Right kidney (tissue), 1 donor: Measurements from ENCODE around the gene TPD52L1.

Experiments
- DNase-seq: peaks from one replicate; pipeline ENCODE4 v3.0.0-alpha.2; 2016

TPD52L1 gene

GRCh38 chr6:125170376-125170775 is 16.8 kb downstream of the TPD52L1 start:
- no peak for DNase-seq

- no peak for DNase-seq
These were observed 19.9 kb downstream of the TPD52L1 start for GRCh38 chr6:125173341-125174095.

GRCh38 chr6:125174626-125175025 is 21.1 kb downstream of the TPD52L1 start:
- no peak for DNase-seq

- no peak for DNase-seq
These were observed 22.0 kb downstream of the TPD52L1 start for GRCh38 chr6:125175466-125176048.

GRCh38 chr6:125182237-125183008 is 28.9 kb downstream of the TPD52L1 start:
- DNase-seq: no peak

GRCh38 chr6:125183391-125183790 is 29.8 kb downstream of the TPD52L1 start:
- no peak for DNase-seq

GRCh38 chr6:125188037-125188436 is 34.5 kb downstream of the TPD52L1 start:
- DNase-seq: no peak

GRCh38 chr6:125188594-125189203 is 35.1 kb downstream of the TPD52L1 start:
- no peak for DNase-seq

- no peak for DNase-seq
These were observed 35.9 kb downstream of the TPD52L1 start for GRCh38 chr6:125189494-125189893.

- DNase-seq: no peak
These were observed 37.1 kb downstream of the TPD52L1 start for GRCh38 chr6:125190667-125191066.

GRCh38 chr6:125191916-125192609 is 38.5 kb downstream of the TPD52L1 start:
- no peak for DNase-seq

GRCh38 chr6:125192610-125192930 is 39.0 kb downstream of the TPD52L1 start:
- no peak for DNase-seq

GRCh38 chr6:125193208-125193607 is 39.6 kb downstream of the TPD52L1 start:
- DNase-seq: no peak

GRCh38 chr6:125194941-125195340 is 41.4 kb downstream of the TPD52L1 start:
- DNase-seq: no peak

GRCh38 chr6:125195526-125195925 is 42.0 kb downstream of the TPD52L1 start:
- no peak for DNase-seq

- DNase-seq: no peak
These were observed 43.0 kb downstream of the TPD52L1 start for GRCh38 chr6:125196613-125197012.

GRCh38 chr6:125197795-125198269 is 44.3 kb downstream of the TPD52L1 start:
- DNase-seq: no peak

- no peak for DNase-seq
These were observed 44.9 kb downstream of the TPD52L1 start for GRCh38 chr6:125198398-125198937.

- no peak for DNase-seq
These were observed 47.4 kb downstream of the TPD52L1 start for GRCh38 chr6:125200941-125201340.

GRCh38 chr6:125201961-125202729 is 48.6 kb downstream of the TPD52L1 start:
- DNase-seq: no peak

GRCh38 chr6:125203395-125203794 is 49.8 kb downstream of the TPD52L1 start:
- no peak for DNase-seq
